Endothelial cell of umbilical vein (primary cell): ENCODE measurements around the gene ADORA2A. TPM values are rescaled to one million over a fixed set of nuclear protein-coding genes. Genes with fewer than 3 reads are reported as not detected.

Experiments used
- Bru-seq: library from RNA; stranded (reverse); fragments of 400-500 nt; gene quantifications from one replicate; lab custom pipeline; 2021; lab: Mats Ljungman, UMichigan
- BruChase-seq, 2 experiments: library from RNA; stranded (reverse); fragments of 400-500 nt; gene quantifications; one replicate each; lab custom pipeline; 2021; lab: Mats Ljungman, UMichigan
- BruUV-seq: library from RNA; stranded (reverse); fragments of 400-500 nt; replicated peaks from 2 replicates; lab custom pipeline; 2021; lab: Mats Ljungman, UMichigan
- CTCF ChIA-PET: fragments of 300-600, 350-600 bp; sonication (Branson Sonifier 250); formaldehyde crosslinking; loops from one replicate; lab custom pipeline; 2021; ENCODE audit warnings: antibody characterized with exemption, inconsistent platforms; lab: Charles Lee
- POLR2A ChIA-PET: fragments of 300-600, 350-600 bp; sonication (Branson Sonifier 250); formaldehyde crosslinking; loops from one replicate; lab custom pipeline; 2021; ENCODE audit warnings: antibody characterized with exemption, inconsistent platforms; lab: Charles Lee
- DNase-seq: peaks from one replicate; pipeline ENCODE4 v3.0.0-alpha.2; 2011; ENCODE audit warnings: low read depth, low spot score
- FAIRE-seq: peaks from 2 replicates; lab custom pipeline; 2011; peaks lifted over from hg19 to GRCh38; lab: Jason Lieb, UNC
- H2AFZ ChIP-seq: 2 replicates; pipeline ENCODE4 v1.6.0; 2012; ENCODE audit warnings: low read depth, low read length, control low read depth, inconsistent platforms
- H3K27ac ChIP-seq: 2 replicates; pipeline ENCODE4 v1.5.1; 2011; ENCODE audit warnings: low read depth, mild to moderate bottlenecking, control low read depth, low read length, moderate library complexity; ENCODE audit not compliant: insufficient read depth
- H3K27me3 ChIP-seq, 2 experiments: 2 replicates each; pipeline versions ENCODE4 v1.6.0 to v1.6.1; 2011; ENCODE audit warnings: low read length in 2 of 2, mixed read lengths in 1 of 2; ENCODE audit not compliant: control insufficient read depth in 2 of 2, insufficient read depth in 2 of 2
- H3K36me3 ChIP-seq, 2 experiments: 2 replicates in 1 of 2; 3 replicates in 1 of 2; pipeline ENCODE4 v1.5.1; 2011; ENCODE audit warnings: low read length in 2 of 2, mild to moderate bottlenecking in 1 of 2, moderate library complexity in 1 of 2; ENCODE audit not compliant: control insufficient read depth in 2 of 2, insufficient read depth in 2 of 2; ENCODE audit errors: extremely low read depth in 1 of 2
- H3K4me1 ChIP-seq: 3 replicates; pipeline ENCODE4 v1.5.1; 2011; ENCODE audit warnings: mild to moderate bottlenecking, low read length; ENCODE audit not compliant: control insufficient read depth, insufficient read depth; ENCODE audit errors: extremely low read depth
- H3K4me2 ChIP-seq: 2 replicates; pipeline ENCODE4 v1.6.1; 2011; ENCODE audit warnings: low read length, control low read depth, mixed read lengths; ENCODE audit not compliant: insufficient read depth
- H3K4me3 ChIP-seq, 3 experiments: fragments of 200-600 bp in 1 of 3; sonication (generic), shearing (Covaris generic) in 1 of 3; replicated peaks in 1 of 3; 2 replicates each; pipeline ENCODE4 v1.5.1; 2011 to 2016; ENCODE audit warnings: control low read depth in 3 of 3, low read length in 3 of 3, mild to moderate bottlenecking in 2 of 3, inconsistent platforms in 1 of 3, low read depth in 1 of 3, moderate library complexity in 1 of 3; ENCODE audit not compliant: insufficient read depth in 1 of 3
- H3K79me2 ChIP-seq: 2 replicates; pipeline ENCODE4 v1.6.0; 2012; ENCODE audit warnings: low read length, inconsistent platforms; ENCODE audit not compliant: control insufficient read depth, insufficient read depth
- H3K9ac ChIP-seq: replicated peaks from 2 replicates; pipeline ENCODE3; 2011; ENCODE audit warnings: low read length, control low read depth; ENCODE audit not compliant: insufficient read depth; ENCODE audit errors: extremely low read depth
- H3K9me1 ChIP-seq: replicated peaks from 3 replicates; pipeline ENCODE4 v1.6.0; 2011; ENCODE audit warnings: mild to moderate bottlenecking, low read length; ENCODE audit not compliant: control insufficient read depth, insufficient read depth; ENCODE audit errors: extremely low read depth
- H3K9me3 ChIP-seq: replicated peaks from 2 replicates; pipeline ENCODE4 v1.5.1; 2012; ENCODE audit warnings: low read length, inconsistent platforms; ENCODE audit not compliant: control insufficient read depth, insufficient read depth
- H4K20me1 ChIP-seq: replicated peaks from 2 replicates; pipeline ENCODE3; 2011; ENCODE audit warnings: mild to moderate bottlenecking, low read length; ENCODE audit not compliant: control insufficient read depth, insufficient read depth; ENCODE audit errors: extremely low read depth
- CTCF ChIP-seq, 2 donors: IDR thresholded peaks; 1 replicate in 1 of 2; 2 replicates in 1 of 2; pipeline ENCODE4 v1.5.1; 2011; ENCODE audit warnings: low read length in 2 of 2, mild to moderate bottlenecking in 2 of 2, moderate library complexity in 2 of 2, control low read depth in 1 of 2, inconsistent platforms in 1 of 2, low read depth in 1 of 2; ENCODE audit not compliant: insufficient read depth in 1 of 2; ENCODE audit errors: extremely low read depth in 1 of 2
- EZH2 ChIP-seq: IDR thresholded peaks from 2 replicates; pipeline ENCODE4 v1.6.1; 2012; ENCODE audit warnings: borderline replicate concordance, low read depth, mild to moderate bottlenecking, moderate library complexity, low read length, inconsistent platforms; ENCODE audit not compliant: severe bottlenecking
- FOS ChIP-seq: IDR thresholded peaks from 2 replicates; pipeline ENCODE4 v1.6.1; 2011; ENCODE audit warnings: mild to moderate bottlenecking, low read length, moderate library complexity, borderline replicate concordance; ENCODE audit not compliant: insufficient read depth
- GATA2 ChIP-seq: IDR thresholded peaks from 2 replicates; pipeline ENCODE4 v1.7.0; 2011; ENCODE audit warnings: low read depth, mild to moderate bottlenecking, moderate library complexity, mixed read lengths, low read length; ENCODE audit not compliant: insufficient read length, insufficient read depth
- JUN ChIP-seq: IDR thresholded peaks from 2 replicates; pipeline ENCODE4 v1.6.1; 2011; ENCODE audit warnings: borderline replicate concordance, low read depth; ENCODE audit not compliant: insufficient read length, insufficient read depth
- MAX ChIP-seq: IDR thresholded peaks from 2 replicates; pipeline ENCODE4 v1.6.1; 2011; ENCODE audit not compliant: insufficient read depth, insufficient read length
- MYC ChIP-seq: IDR thresholded peaks from one replicate; pipeline ENCODE4 v1.6.1; 2011; ENCODE audit warnings: mild to moderate bottlenecking, low read depth, low read length
- POLR2A ChIP-seq: IDR thresholded peaks from 2 replicates; pipeline ENCODE4 v1.6.1; 2012; ENCODE audit warnings: low read depth, mild to moderate bottlenecking, control low read depth, low read length
- POLR2AphosphoS5 ChIP-seq: IDR thresholded peaks from 2 replicates; pipeline ENCODE4 v1.6.1; 2012; ENCODE audit warnings: low read depth, mild to moderate bottlenecking, control low read depth, low read length, moderate library complexity; ENCODE audit not compliant: insufficient read depth
- dilution Hi-C: fragments of 300-500 bp; cut with MboI; formaldehyde crosslinking; loops from one replicate; pipeline ENCODE4 v1.15.0; 2019; ENCODE audit warnings: low sequenced_read_pairs; ENCODE audit not compliant: extremely low pct_ligation_motif_present
- intact Hi-C: fragments of 100-400 bp; cut with micrococcal nuclease; formaldehyde crosslinking; loops from one replicate; pipeline ENCODE4 v1.10.0; 2022
- long read RNA-seq: library from polyadenylated mRNA; stranded (forward); transcript quantifications from one replicate; pipeline ENCODE4 v2.0.0, GENCODE V29; 2021
- polyA minus RNA-seq, 3 experiments: library from RNA; depleted of rRNA, polyadenylated mRNA; stranded (reverse); fragments of >200 nt; gene quantifications; 1 replicate in 1 of 3; 2 replicates in 2 of 3; pipeline ENCODE4 v1.2.3, GENCODE V29; 2011
- polyA plus RNA-seq, 4 experiments: library from polyadenylated mRNA; depleted of rRNA in 3 of 4; stranded (reverse) in 3 of 4; unstranded in 1 of 4; fragments of >200 nt; gene quantifications; 2 replicates each; pipeline versions ENCODE4 v1.2.1 to v1.2.3, GENCODE V29; 2011 to 2012; ENCODE audit warnings: missing spikeins in 1 of 4
- total RNA-seq: library from RNA; stranded (reverse); gene quantifications from 2 replicates; pipeline ENCODE4 v1.2.3, GENCODE V29; 2021

The ADORA2A gene
- total RNA-seq = 17.1 and 20.0 TPM in 2 replicates
- polyA plus RNA-seq = 33.1 and 45.3 TPM in 2 replicates
- polyA plus RNA-seq (2011; cell fraction: cytosol; rRNA removed) = 13.5 and 16.6 TPM in 2 replicates
- 14.3 and 15.7 TPM in 2 replicates for polyA plus RNA-seq (2011; cell fraction: nucleus; rRNA removed)
- polyA plus RNA-seq (2012) = 2.9 and 3.6 TPM in 2 replicates
- polyA minus RNA-seq = 34.9 TPM in 2 replicates
- not detected for polyA minus RNA-seq (2011; cell fraction: cytosol; rRNA and poly(A)+ RNA removed)
- polyA minus RNA-seq (2011; cell fraction: nucleus; rRNA and poly(A)+ RNA removed) = 10.3 and 12.8 TPM in 2 replicates
- percentile 36 among the genes with signal in this experiment for Bru-seq, nascent RNA
- BruChase-seq, experiment 1, labeled RNA remaining after a 6-hour chase = percentile 91 among the genes with signal in this experiment
- percentile 57 among the genes with signal in this experiment for BruChase-seq, experiment 2, labeled RNA remaining after a 2-hour chase
- long read RNA-seq, partial matches to known transcripts = 0 of 45 reads
- long read RNA-seq, other reads (novel, unspliced or antisense) = 44 of 45 reads

GRCh38 chr22:24427500-24428164, at the start of gene ADORA2A:
Gene ADORA2A (plus strand): TSS chr22:24427599. CDS start chr22:24433405, 5,806 bp downstream.
- H3K36me3 ChIP-seq = peaks cover 0 to 2% of the 10 kb centered on the region in 2 experiments
- POLR2A ChIA-PET = no interaction called here
- H3K4me3 ChIP-seq = no peak within 1 kb of the TSS
- BruUV-seq = no TSS peak
- intact Hi-C loops = loop anchor here (5.0 kb wide), 1 partner anchor 40 kb away; no protein-coding TSS in a partner anchor
- peaks cover 13% of the 10 kb centered on the region for H3K4me1 ChIP-seq
- dilution Hi-C loops = no loop called here
- TF ChIP-seq FOS (no peak), JUN (no peak), POLR2A (no peak), EZH2 (no peak), GATA2 (no peak), CTCF (IDR thresholded peaks at IDR 0.05; ENCODE audit: extremely low read depth in 1 of 2, insufficient read depth in 1 of 2, low read depth in 1 of 2, low read length in 2 of 2) (no peak), MYC (no peak), POLR2AphosphoS5 (no peak), MAX (no peak)
- no peak within 1 kb of the TSS for H3K27ac ChIP-seq
- CTCF ChIA-PET = interaction anchor here (0.6 to 7.7 kb wide), 4 partner anchors 17 to 82 kb away, joined by 3 to 64 read pairs (median 4); no protein-coding TSS in a partner anchor
- H3K9me3 ChIP-seq = no peaks in the 10 kb centered on the region
- DNase-seq (no peak), FAIRE-seq (no peak)
- no peaks in the 10 kb centered on the region for H4K20me1 ChIP-seq
- no peak within 1 kb of the TSS for H3K4me2 ChIP-seq
- H3K9ac ChIP-seq = no peak within 1 kb of the TSS
- H3K79me2 ChIP-seq = no peaks in the 10 kb centered on the region
- H3K27me3 ChIP-seq = no peaks in the 10 kb centered on the region
- no peak within 1 kb of the TSS for H2AFZ ChIP-seq
- H3K9me1 ChIP-seq = no peaks in the 10 kb centered on the region
